Measurements from ENCODE around the gene RAB11FIP2. TPM values are rescaled to one million over a fixed set of nuclear protein-coding genes. Genes with fewer than 3 reads are reported as not detected.

Gene RAB11FIP2
- total RNA-seq, 4 donors from 2014 or later: 21.2 to 27.9 (median 23.8) TPM

DNA sequence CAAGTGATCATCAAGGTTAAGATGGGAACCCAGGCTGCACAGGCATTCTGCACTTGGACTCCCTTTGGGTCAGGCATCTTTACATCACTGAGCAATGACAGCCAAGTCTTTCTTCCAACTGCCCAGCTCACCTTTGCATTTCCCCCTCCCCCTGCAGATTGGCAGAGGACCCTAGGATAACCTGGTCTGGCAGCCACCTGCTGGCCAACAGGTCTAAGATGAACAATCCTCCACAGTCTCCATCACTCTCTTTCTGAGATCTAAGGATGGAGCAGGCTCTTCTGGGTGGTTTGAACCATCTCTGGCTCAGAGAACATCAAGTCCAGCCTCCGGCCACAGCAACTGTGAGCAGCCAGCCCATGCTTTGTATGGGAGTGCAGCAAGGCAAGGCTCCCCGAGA, 75.8 kb downstream of the RAB11FIP2 start:
- ATAC-seq (ENCODE audit: low FRiP score): no peak
- DNase-seq (ENCODE audit: low spot score): no peak
- TF ChIP-seq, protein P1, sequence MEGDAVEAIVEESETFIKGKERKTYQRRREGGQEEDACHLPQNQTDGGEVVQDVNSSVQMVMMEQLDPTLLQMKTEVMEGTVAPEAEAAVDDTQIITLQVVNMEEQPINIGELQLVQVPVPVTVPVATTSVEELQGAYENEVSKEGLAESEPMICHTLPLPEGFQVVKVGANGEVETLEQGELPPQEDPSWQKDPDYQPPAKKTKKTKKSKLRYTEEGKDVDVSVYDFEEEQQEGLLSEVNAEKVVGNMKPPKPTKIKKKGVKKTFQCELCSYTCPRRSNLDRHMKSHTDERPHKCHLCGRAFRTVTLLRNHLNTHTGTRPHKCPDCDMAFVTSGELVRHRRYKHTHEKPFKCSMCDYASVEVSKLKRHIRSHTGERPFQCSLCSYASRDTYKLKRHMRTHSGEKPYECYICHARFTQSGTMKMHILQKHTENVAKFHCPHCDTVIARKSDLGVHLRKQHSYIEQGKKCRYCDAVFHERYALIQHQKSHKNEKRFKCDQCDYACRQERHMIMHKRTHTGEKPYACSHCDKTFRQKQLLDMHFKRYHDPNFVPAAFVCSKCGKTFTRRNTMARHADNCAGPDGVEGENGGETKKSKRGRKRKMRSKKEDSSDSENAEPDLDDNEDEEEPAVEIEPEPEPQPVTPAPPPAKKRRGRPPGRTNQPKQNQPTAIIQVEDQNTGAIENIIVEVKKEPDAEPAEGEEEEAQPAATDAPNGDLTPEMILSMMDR (IDR thresholded peaks at IDR 0.05): no peak

DNA sequence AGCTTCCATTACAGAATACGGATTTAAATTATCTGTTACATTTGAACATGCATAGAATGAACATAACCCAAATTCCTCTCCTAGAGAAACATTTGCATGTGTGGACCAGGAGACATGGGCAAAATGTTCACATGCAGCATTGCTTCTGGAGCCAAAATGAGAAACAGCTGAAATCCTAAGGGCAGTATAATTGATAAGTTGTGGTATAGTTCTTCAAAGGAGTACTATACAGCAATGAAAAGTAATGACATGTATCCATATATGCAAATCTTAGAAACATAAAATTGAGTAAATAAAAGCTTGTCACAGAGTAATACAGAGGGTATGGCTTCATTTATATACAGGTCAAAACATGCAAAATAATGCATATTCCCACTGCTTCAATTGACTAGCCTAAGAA, 77.1 kb downstream of the RAB11FIP2 start:
- DNase-seq (ENCODE audit: low spot score) (no peak), ATAC-seq (ENCODE audit: low FRiP score) (no peak)
- TF ChIP-seq, protein P1 (IDR thresholded peaks at IDR 0.05): no peak

DNA sequence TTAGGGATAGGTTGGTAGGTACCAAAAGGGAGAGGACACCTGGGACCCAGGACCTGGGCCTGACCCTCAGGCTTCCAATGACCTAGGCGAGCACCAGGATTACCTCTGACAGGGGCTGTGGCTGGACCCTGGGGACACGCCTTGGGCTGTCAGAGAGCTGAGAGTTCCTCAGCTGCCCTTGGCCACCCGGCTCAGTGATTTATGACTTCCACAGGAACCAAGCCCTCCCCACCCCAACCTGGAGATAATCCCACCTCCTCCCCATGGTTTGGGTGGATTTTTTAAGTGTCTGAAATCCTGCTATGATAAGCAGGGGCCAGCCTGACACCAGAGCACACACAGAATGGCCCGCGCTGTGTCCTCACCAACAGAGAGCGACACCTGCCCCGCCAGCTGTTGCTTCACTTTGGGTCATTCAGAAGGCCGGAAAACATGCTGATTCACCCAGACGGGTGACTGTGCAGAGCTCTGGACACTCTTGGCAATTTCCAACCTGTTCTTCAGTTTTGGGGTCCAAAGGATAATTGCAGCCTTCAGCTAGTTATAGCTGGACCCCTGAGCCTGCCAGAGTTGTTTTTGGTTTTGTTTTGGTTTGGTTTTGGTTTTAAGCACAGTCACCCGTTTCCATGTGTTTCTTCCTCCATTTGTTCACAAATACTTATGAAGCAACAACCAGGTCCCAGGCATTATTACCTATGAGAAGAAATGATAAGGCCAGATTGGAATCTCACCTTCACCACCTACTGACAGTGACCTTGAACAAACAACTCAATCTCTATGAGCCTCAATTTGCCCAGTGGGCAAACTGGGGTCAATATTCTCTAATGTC, 78.2 kb downstream of the RAB11FIP2 start:
- ATAC-seq (ENCODE audit: low FRiP score) (no peak), DNase-seq (ENCODE audit: low spot score) (no peak)
- TF ChIP-seq, protein P1 (IDR thresholded peaks at IDR 0.05): no peak

DNA sequence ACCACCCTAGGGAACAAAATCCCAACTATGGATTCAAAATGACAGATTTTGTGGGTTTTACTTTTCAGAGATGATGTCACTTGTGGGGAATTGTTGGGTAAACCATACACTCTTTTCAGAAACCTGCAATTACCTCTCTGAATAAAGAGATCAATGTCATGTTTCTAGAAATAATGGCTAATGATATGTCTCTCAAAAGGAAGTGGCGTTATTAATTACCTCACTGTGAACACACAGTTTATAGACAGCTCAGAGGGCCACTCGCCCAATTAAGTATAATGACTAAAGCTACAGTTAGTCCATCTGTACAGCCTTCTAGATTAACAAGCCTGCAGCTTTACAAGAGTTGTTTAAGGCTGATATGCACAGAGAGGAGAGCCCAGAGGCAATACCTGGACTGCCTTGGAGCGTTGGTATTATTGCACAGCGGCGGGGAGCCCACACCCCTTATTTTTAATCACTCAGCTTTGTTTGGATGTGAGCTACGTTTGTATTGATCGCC, 79.5 kb downstream of the RAB11FIP2 start:
- TF ChIP-seq, protein P1 (IDR thresholded peaks at IDR 0.05): no peak
- DNase-seq (ENCODE audit: low spot score): no peak
- ATAC-seq (ENCODE audit: low FRiP score): no peak

DNA sequence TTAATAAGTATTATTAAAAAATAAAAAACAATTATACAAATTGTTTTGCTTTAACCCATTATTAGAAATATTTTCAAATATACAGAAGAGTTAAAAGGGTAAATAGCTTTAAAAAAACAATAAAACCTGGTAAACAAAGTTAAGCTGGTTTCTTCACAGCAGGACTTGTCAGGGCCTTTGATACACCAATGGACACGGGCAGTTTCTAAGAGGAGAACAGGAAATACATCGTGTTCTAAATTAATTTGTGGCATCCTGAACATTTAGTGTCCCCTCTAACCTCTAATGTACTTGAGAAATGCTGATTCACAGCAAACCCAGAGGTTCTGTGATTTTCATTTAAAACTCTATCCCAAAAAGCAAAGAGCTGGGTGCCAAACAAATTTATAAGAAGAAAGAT, 80.8 kb downstream of the RAB11FIP2 start:
- TF ChIP-seq, protein P1 (IDR thresholded peaks at IDR 0.05): no peak
- ATAC-seq (ENCODE audit: low FRiP score) (no peak), DNase-seq (ENCODE audit: low spot score) (no peak)

DNA sequence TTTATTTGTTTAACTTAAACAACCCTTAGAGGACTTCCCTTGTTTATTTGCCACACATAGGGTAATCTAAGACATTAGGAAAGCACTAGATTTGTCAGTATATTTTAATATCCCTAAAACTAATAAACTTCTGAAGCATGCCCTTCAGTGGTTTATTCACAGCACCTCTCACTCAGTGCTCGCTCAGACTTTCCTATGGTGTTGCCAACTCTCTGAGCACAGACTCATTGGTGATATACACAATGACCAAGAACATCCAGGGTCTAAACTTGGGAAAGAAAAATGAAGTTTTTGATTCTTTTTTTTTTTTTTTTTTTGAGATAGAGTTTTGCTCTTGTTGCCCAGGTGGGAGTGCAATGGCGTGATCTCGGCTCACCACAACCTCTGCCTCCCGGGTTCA, 82.2 kb downstream of the RAB11FIP2 start:
- no peak for DNase-seq (ENCODE audit: low spot score)
- ATAC-seq (ENCODE audit: low FRiP score): no peak
- TF ChIP-seq, protein P1 (IDR thresholded peaks at IDR 0.05): no peak
